ENCODE data around the gene DPP10. TPM values are rescaled to one million over a fixed set of nuclear protein-coding genes. Genes with fewer than 3 reads are reported as not detected.
"Not testable (repeated sequence)": the region's sequence is repeated elsewhere in the genome, so short reads cannot be mapped to it uniquely, and the experiment has no call there.

The DPP10 gene
- total RNA-seq, 4 donors from 2014 or later, result 0.09 to 4.0 (median 0.38) TPM; not detected in 1

GRCh38 chr2:114499101-114499500 lies 56.7 kb downstream of the DPP10 start:
- H3K9me3 ChIP-seq, result no peaks in the 10 kb centered on the region
- no peaks in the 10 kb centered on the region for H3K4me1 ChIP-seq
- no peaks in the 10 kb centered on the region for H3K36me3 ChIP-seq
- intact Hi-C loops (cut with DNase I), result no loop called here
- no peak for DNase-seq
- no peak overlapping the region for H3K27ac ChIP-seq
- no peaks in the 10 kb centered on the region for H3K27me3 ChIP-seq
- TF ChIP-seq CTCF (IDR thresholded peaks at IDR 0.05) (no peak), POLR2A (IDR thresholded peaks at IDR 0.05) (no peak)
- whole genome bisulfite sequencing, 2 donors, result 74 to 75% methylated on average over 4 of the region's 4 CpGs
- H3K4me3 ChIP-seq, result no peak overlapping the region

- H3K9me3 ChIP-seq, result no peaks in the 10 kb centered on the region
- TF ChIP-seq POLR2A (IDR thresholded peaks at IDR 0.05), result no peak
- no peak for TF ChIP-seq CTCF (IDR thresholded peaks at IDR 0.05)
- no peak overlapping the region for H3K27ac ChIP-seq
- intact Hi-C loops (cut with DNase I), result no loop called here
- peaks cover 0 to 3% (median 0%) of the 10 kb centered on the region in 3 donors for H3K4me1 ChIP-seq
- no peak overlapping the region for H3K4me3 ChIP-seq
- H3K27me3 ChIP-seq, result no peaks in the 10 kb centered on the region
- H3K36me3 ChIP-seq, result no peaks in the 10 kb centered on the region
- DNase-seq, result no peak
Measured at GRCh38 chr2:114507744-114508143, 65.3 kb downstream of the DPP10 start.

GRCh38 chr2:114515882-114516281 lies 73.4 kb downstream of the DPP10 start:
- TF ChIP-seq POLR2A (IDR thresholded peaks at IDR 0.05), result no peak
- no peak for TF ChIP-seq CTCF (IDR thresholded peaks at IDR 0.05)
- Histone ChIP-seq H3K27me3 (no peaks in the 10 kb centered on the region), H3K4me3 (no peak overlapping the region), H3K27ac (no peak overlapping the region), H3K9me3 (no peaks in the 10 kb centered on the region), H3K36me3 (no peaks in the 10 kb centered on the region), H3K4me1 (no peaks in the 10 kb centered on the region)
- intact Hi-C loops (cut with DNase I), result no loop called here
- WGBS, 2 donors, result 69 to 70% methylated on average over 3 of the region's 3 CpGs
- DNase-seq, result no peak

- no peak overlapping the region for H3K27ac ChIP-seq
- intact Hi-C loops (cut with DNase I), result no loop called here
- no peaks in the 10 kb centered on the region for H3K36me3 ChIP-seq
- H3K4me1 ChIP-seq, result no peaks in the 10 kb centered on the region
- no peaks in the 10 kb centered on the region for H3K27me3 ChIP-seq
- WGBS, 2 donors, result 83 to 86% methylated on average over 5 of the region's 5 CpGs
- no peak overlapping the region for H3K4me3 ChIP-seq
- no peak for TF ChIP-seq POLR2A (IDR thresholded peaks at IDR 0.05)
- no peak for TF ChIP-seq CTCF (IDR thresholded peaks at IDR 0.05)
- no peak for DNase-seq
- H3K9me3 ChIP-seq, result no peaks in the 10 kb centered on the region
Measured at GRCh38 chr2:114517580-114517979, 75.1 kb downstream of the DPP10 start.

GRCh38 chr2:114518738-114519137 lies 76.3 kb downstream of the DPP10 start:
- intact Hi-C loops (cut with DNase I), result no loop called here
- 81 to 86% methylated on average over 4 to 5 of the region's 5 CpGs for WGBS, 2 donors
- H3K27ac ChIP-seq, result no peak overlapping the region

GRCh38 chr2:114522612-114523011 lies 80.2 kb downstream of the DPP10 start:
- H3K36me3 ChIP-seq; H3K9me3 ChIP-seq; H3K27me3 ChIP-seq; intact Hi-C loops (cut with DNase I); H3K27ac ChIP-seq; H3K4me1 ChIP-seq; DNase-seq; H3K4me3 ChIP-seq: not testable (repeated sequence)
- WGBS, 2 donors, result 65 to 78% methylated on average over 4 of the region's 4 CpGs

More at GRCh38 chr2:114518738-114519137, 76.3 kb downstream of the DPP10 start:
- TF ChIP-seq POLR2A (IDR thresholded peaks at IDR 0.05) (no peak), CTCF (IDR thresholded peaks at IDR 0.05) (no peak)
- no peak for DNase-seq
- H3K4me3 ChIP-seq, result no peak overlapping the region
- no peaks in the 10 kb centered on the region for H3K9me3 ChIP-seq
- H3K4me1 ChIP-seq, result no peaks in the 10 kb centered on the region
- H3K27me3 ChIP-seq, result no peaks in the 10 kb centered on the region
- H3K36me3 ChIP-seq, result no peaks in the 10 kb centered on the region

Measured in esophagus squamous epithelium (tissue), 5 donors.